ENCODE measurements around the gene GLIS1.

Gene GLIS1

GRCh38 chr1:53583868-53584776, 154.8 kb downstream of the GLIS1 start:
- no peak for DNase-seq (ENCODE audit: low read depth)
- no peak overlapping the region for H3K4me3 ChIP-seq (ENCODE audit: low read depth, low read length)
- no peak for TF ChIP-seq CTCF (IDR thresholded peaks at IDR 0.05; ENCODE audit: low read depth, low read length, missing control alignments)

- TF ChIP-seq CTCF (IDR thresholded peaks at IDR 0.05; ENCODE audit: low read depth, low read length, missing control alignments): no peak
- no peak overlapping the region for H3K4me3 ChIP-seq (ENCODE audit: low read depth, low read length)
- DNase-seq (ENCODE audit: low read depth): no peak
Measured at GRCh38 chr1:53583021-53583867, 155.7 kb downstream of the GLIS1 start.

GRCh38 chr1:53582211-53583020, 156.5 kb downstream of the GLIS1 start:
- TF ChIP-seq CTCF (IDR thresholded peaks at IDR 0.05; ENCODE audit: low read depth, low read length, missing control alignments): no peak
- no peak for DNase-seq (ENCODE audit: low read depth)
- no peak overlapping the region for H3K4me3 ChIP-seq (ENCODE audit: low read depth, low read length)

- DNase-seq (ENCODE audit: low read depth): no peak
- no peak overlapping the region for H3K4me3 ChIP-seq (ENCODE audit: low read depth, low read length)
- TF ChIP-seq CTCF (IDR thresholded peaks at IDR 0.05; ENCODE audit: low read depth, low read length, missing control alignments): no peak
Measured at GRCh38 chr1:53581476-53581875, 157.5 kb downstream of the GLIS1 start.

GRCh38 chr1:53580739-53581475, 158.1 kb downstream of the GLIS1 start:
- no peak overlapping the region for H3K4me3 ChIP-seq (ENCODE audit: low read depth, low read length)
- no peak for DNase-seq (ENCODE audit: low read depth)
- no peak for TF ChIP-seq CTCF (IDR thresholded peaks at IDR 0.05; ENCODE audit: low read depth, low read length, missing control alignments)

GRCh38 chr1:53580009-53580400, 159.0 kb downstream of the GLIS1 start:
- DNase-seq (ENCODE audit: low read depth): no peak
- TF ChIP-seq CTCF (IDR thresholded peaks at IDR 0.05; ENCODE audit: low read depth, low read length, missing control alignments): no peak
- no peak overlapping the region for H3K4me3 ChIP-seq (ENCODE audit: low read depth, low read length)
